Right lobe of liver (tissue), 6 donors: ENCODE results near the gene DNAH14. TPM values are rescaled to one million over a fixed set of nuclear protein-coding genes. Genes with fewer than 3 reads are reported as not detected.
"Not testable (repeated sequence)": the region's sequence is repeated elsewhere in the genome, so short reads cannot be mapped to it uniquely, and the experiment has no call there.

ENCODE experiments used
- ATAC-seq, 4 donors: fragments of 200-7000 bp; cut with Tn5 transposase; one replicate each; pipeline ENCODE4 v1.9.1; 2020; ENCODE audit warnings: mild to moderate bottlenecking in 4 of 4, moderate library complexity in 4 of 4
- DNase-seq, 3 donors: peaks; one replicate each; pipeline ENCODE4 v3.0.0-alpha.2; 2020
- H3K27ac ChIP-seq, 3 donors: fragments of 200-600 bp; one replicate each; pipeline ENCODE4 v1.8.0; 2022
- H3K27me3 ChIP-seq, 2 donors: fragments of 200-600 bp; one replicate each; pipeline ENCODE4 v1.8.0; 2022
- H3K36me3 ChIP-seq, 4 donors: fragments of 200-600 bp; sonication (generic) in 1 of 4; one replicate each; pipeline versions ENCODE4 v1.5.1 to v1.8.0; 2017 to 2022; ENCODE audit warnings: control low read depth in 1 of 4
- H3K4me1 ChIP-seq, 4 donors: fragments of 200-600 bp; sonication (generic) in 1 of 4; one replicate each; pipeline versions ENCODE4 v1.5.1 to v1.8.0; 2017 to 2022; ENCODE audit warnings: control low read depth in 1 of 4
- H3K4me3 ChIP-seq, 3 donors: fragments of 200-600 bp; one replicate each; pipeline ENCODE4 v1.8.0; 2022
- H3K9me3 ChIP-seq, 4 donors: fragments of 200-600 bp; sonication (generic) in 1 of 4; one replicate each; pipeline versions ENCODE4 v1.5.1 to v1.8.0; 2017 to 2022; ENCODE audit warnings: control low read depth in 1 of 4
- CTCF ChIP-seq, 4 donors: fragments of 200-600 bp in 3 of 4; fragments of 450-650 bp in 1 of 4; IDR thresholded peaks; one replicate each; pipeline versions ENCODE4 v1.5.1 to v1.8.0; 2016 to 2022; ENCODE audit warnings: antibody characterized with exemption in 4 of 4, mild to moderate bottlenecking in 2 of 4
- POLR2A ChIP-seq: fragments of 450-650 bp; IDR thresholded peaks from one replicate; pipeline ENCODE4 v1.6.1; 2017; ENCODE audit warnings: antibody characterized with exemption, mild to moderate bottlenecking
- WGBS: methylation state at CpG from one replicate; pipeline ENCODE4 v1.1.6; 2018; ENCODE audit warnings: low coverage, low lambda C conversion rate; ENCODE audit not compliant: insufficient coverage; ENCODE audit errors: missing lambda C conversion rate; 5-methylcytosine and 5-hydroxymethylcytosine counted together
- intact Hi-C, 2 donors: fragments of 100-400 bp; cut with DNase I; formaldehyde crosslinking; loops; one replicate each; pipeline versions ENCODE4 v1.11.2 to v1.14.1; 2022
- total RNA-seq, 6 experiments: library from RNA; depleted of rRNA in 2 of 6; stranded (reverse); fragments of >200 nt in 2 of 6; fragmentation: NEBNext Ultra II Directional in 3 of 6; extraction: Animal tissue kit (Norgen Biotek cat#: 25700) in 3 of 6; gene quantifications; one replicate each; pipeline versions ENCODE4 v1.1.0 to v1.2.4, GENCODE V29; 2016 to 2023
- donor health status: DM: no; HTN: yes; CAD: no.
- donor health status: DM: no; HTN: no; CAD: no.
- donor health status: DM: no; HTN: no; CAD: no.
- donor health status: DM: no; HTN: yes; CAD: no.
- donor health status: DM: no; HTN: yes; CAD: no.

The DNAH14 gene
- total RNA-seq, 6 experiments from 2014 or later = 8.0 to 17.1 (median 9.7) TPM

GRCh38 chr1:224882264-224882663 is 47.2 kb upstream of the DNAH14 start:
- Histone ChIP-seq H3K27me3 (no peaks in the 10 kb centered on the region), H3K9me3 (no peaks in the 10 kb centered on the region), H3K4me1 (peaks cover 0 to 27% (median 5%) of the 10 kb centered on the region in 4 donors), H3K27ac (no peak overlapping the region), H3K36me3 (no peaks in the 10 kb centered on the region), H3K4me3 (no peak overlapping the region)
- ATAC-seq (peak; percentile 45 to 75 (median 60)), DNase-seq (no peak)
- 40% methylated on average over 4 of the region's 4 CpGs for WGBS
- intact Hi-C loops = no loop called here
- TF ChIP-seq POLR2A (no peak), CTCF (IDR thresholded peaks at IDR 0.05) (no peak)

GRCh38 chr1:224883091-224883490 is 46.4 kb upstream of the DNAH14 start:
- ATAC-seq (no peak), DNase-seq (no peak)
- Histone ChIP-seq H3K4me1 (peaks cover 0 to 27% (median 5%) of the 10 kb centered on the region in 4 donors), H3K27ac (no peak overlapping the region), H3K36me3 (no peaks in the 10 kb centered on the region), H3K4me3 (no peak overlapping the region), H3K9me3 (no peaks in the 10 kb centered on the region), H3K27me3 (no peaks in the 10 kb centered on the region)
- TF ChIP-seq CTCF (IDR thresholded peaks at IDR 0.05) = no peak
- no peak for TF ChIP-seq POLR2A
- intact Hi-C loops = no loop called here
- 96% methylated on average over 2 of the region's 2 CpGs for WGBS

- 30% methylated on average over 1 of the region's 1 CpG for WGBS
- H3K27ac ChIP-seq = no peak overlapping the region
- no peak for DNase-seq
- intact Hi-C loops = no loop called here
- no peaks in the 10 kb centered on the region for H3K36me3 ChIP-seq
- TF ChIP-seq POLR2A (no peak), CTCF (IDR thresholded peaks at IDR 0.05) (no peak)
- peaks cover 0 to 27% (median 5%) of the 10 kb centered on the region in 4 donors for H3K4me1 ChIP-seq
- H3K4me3 ChIP-seq = no peak overlapping the region
- peak in 1 of 4 donors; percentile 57 for ATAC-seq
- H3K9me3 ChIP-seq = no peaks in the 10 kb centered on the region
- H3K27me3 ChIP-seq = no peaks in the 10 kb centered on the region
Measured at GRCh38 chr1:224884361-224884801, 45.1 kb upstream of the DNAH14 start.

GRCh38 chr1:224885376-224885775 is 44.1 kb upstream of the DNAH14 start:
- ATAC-seq, H3K4me3 ChIP-seq: not testable (repeated sequence)
- 50% methylated on average over 1 of the region's 2 CpGs for WGBS

GRCh38 chr1:224894915-224895314 is 34.6 kb upstream of the DNAH14 start:
- H3K4me3 ChIP-seq = no peak overlapping the region
- no peaks in the 10 kb centered on the region for H3K27me3 ChIP-seq
- no peaks in the 10 kb centered on the region for H3K9me3 ChIP-seq
- no peak for DNase-seq
- peak in 2 of 4 donors; percentile 26 to 36 for TF ChIP-seq CTCF (IDR thresholded peaks at IDR 0.05)
- TF ChIP-seq POLR2A = no peak
- 27% methylated on average over 3 of the region's 3 CpGs for WGBS
- no peak overlapping the region for H3K27ac ChIP-seq
- no peaks in the 10 kb centered on the region for H3K36me3 ChIP-seq
- no peaks in the 10 kb centered on the region for H3K4me1 ChIP-seq
- intact Hi-C loops = no loop called here
- peak; percentile 50 to 60 (median 55) for ATAC-seq

More at GRCh38 chr1:224885376-224885775, 44.1 kb upstream of the DNAH14 start:
- H3K9me3 ChIP-seq, intact Hi-C loops, DNase-seq, H3K27me3 ChIP-seq, H3K36me3 ChIP-seq, H3K27ac ChIP-seq: not testable (repeated sequence)
- H3K4me1 ChIP-seq = peaks cover 0 to 27% (median 5%) of the 10 kb centered on the region in 4 donors
